A673 (cell line): ENCODE results near the gene TARM1.

ENCODE experiments used
- EZH2 ChIP-seq: fragments of 200-600 bp; sonication (generic); IDR thresholded peaks from 2 replicates; pipeline ENCODE4 v1.6.1; 2017; ENCODE audit warnings: borderline replicate concordance, low read depth, mild to moderate bottlenecking, mixed read lengths, antibody characterized with exemption, low read length; ENCODE audit not compliant: poor library complexity, severe bottlenecking
- TF ChIP-seq, protein P1 (sequence below): fragments of 300-800, 200-600 bp; sonication (generic); conservative IDR thresholded peaks from 2 replicates; pipeline ENCODE4 v1.5.1; 2017; ENCODE audit warnings: low read depth, mild to moderate bottlenecking, antibody characterized with exemption, low read length, moderate library complexity, mixed read lengths

DNA sequence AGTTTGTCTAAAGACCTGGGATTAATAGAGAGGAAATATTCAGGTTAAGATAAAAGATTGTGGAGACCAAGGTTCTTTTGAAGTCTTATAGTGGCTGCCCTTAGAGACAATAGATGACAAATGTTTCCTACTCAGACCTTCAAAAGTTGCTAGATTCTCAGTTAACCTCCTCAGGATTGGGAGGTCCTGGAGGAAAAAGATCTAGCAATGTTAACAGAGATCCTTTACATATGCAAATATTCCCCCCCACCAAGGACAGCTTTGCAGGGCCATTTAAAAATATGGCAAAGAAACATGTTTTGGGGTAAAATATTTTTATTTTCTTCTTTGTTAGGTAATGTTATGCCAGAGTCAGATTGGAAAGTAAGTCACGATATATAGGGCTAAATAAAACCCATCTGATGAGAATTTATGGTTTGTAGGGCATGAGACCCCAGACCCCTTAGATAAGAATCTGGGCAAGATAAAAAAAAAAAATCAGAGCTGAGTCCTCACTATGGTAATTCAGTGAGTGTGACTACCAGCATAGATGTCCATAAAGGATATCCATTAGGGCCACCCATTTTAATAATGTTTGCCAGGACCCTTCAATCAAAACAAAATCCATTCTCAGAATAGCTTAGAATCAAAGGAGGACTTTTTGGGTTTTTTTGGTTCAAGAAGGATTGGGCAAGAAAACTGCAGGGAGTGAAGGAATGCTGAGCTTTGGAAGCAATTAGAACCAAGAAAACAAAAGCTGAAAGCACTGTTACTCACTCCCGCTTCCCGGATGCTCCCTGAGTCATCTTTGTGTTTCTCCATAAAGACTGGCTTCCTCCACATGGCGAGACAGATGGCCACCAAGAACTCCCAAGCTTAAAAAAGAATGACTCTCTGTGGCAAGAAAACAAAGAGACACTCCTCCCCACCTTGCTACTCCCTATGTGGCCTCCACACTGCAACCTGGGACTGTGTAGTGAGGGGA lies 45.7 kb downstream of the TARM1 start:
- TF ChIP-seq, protein P1, sequence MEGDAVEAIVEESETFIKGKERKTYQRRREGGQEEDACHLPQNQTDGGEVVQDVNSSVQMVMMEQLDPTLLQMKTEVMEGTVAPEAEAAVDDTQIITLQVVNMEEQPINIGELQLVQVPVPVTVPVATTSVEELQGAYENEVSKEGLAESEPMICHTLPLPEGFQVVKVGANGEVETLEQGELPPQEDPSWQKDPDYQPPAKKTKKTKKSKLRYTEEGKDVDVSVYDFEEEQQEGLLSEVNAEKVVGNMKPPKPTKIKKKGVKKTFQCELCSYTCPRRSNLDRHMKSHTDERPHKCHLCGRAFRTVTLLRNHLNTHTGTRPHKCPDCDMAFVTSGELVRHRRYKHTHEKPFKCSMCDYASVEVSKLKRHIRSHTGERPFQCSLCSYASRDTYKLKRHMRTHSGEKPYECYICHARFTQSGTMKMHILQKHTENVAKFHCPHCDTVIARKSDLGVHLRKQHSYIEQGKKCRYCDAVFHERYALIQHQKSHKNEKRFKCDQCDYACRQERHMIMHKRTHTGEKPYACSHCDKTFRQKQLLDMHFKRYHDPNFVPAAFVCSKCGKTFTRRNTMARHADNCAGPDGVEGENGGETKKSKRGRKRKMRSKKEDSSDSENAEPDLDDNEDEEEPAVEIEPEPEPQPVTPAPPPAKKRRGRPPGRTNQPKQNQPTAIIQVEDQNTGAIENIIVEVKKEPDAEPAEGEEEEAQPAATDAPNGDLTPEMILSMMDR, result no peak
- no peak for TF ChIP-seq EZH2
